ENCODE data around the gene CDKN2B-AS1. TPM values are rescaled to one million over a fixed set of nuclear protein-coding genes. Genes with fewer than 3 reads are reported as not detected.

CDKN2B-AS1 gene
- total RNA-seq, 2 donors from 2014 or later, result not detected

DNA sequence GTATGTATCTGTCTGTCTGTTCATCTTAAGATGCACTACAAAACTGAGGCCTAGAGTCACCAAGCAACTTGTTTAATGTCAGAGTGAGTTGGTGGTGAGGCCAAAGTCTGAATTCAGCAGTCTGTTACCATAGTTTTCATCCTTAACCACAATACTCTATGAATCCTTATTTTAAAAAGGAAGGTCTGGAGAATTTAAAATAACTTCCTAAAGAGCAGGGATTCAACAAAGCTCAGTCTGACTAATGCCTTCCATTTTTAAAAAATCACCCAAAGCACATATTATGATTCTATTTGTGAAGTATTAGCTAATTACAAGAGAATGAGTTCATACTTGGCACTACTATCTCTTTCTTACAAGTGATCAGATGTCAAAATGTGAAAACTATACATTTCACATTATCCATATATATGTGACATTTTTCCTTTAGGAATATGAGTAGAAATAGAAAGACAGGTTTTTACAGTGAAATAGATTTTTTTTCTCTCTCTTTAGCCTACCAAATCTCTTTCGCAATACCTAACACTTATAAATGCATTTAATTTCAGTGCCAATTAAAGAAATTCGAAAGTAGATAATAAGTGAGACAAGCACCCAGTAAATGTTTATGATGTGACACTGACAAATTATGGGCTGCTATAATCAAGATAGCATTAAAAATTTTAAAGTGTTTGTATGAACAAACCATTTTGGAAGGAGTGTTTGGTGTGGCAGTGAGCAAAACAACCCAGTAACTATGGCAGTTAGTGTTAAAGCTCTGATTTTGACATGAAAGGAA is 116.8 kb downstream of the CDKN2B-AS1 start:
- DNase-seq (ENCODE audit: low spot score), result no peak
- H3K27ac ChIP-seq, result no peak overlapping the region
- no peaks in the 10 kb centered on the region for H3K27me3 ChIP-seq
- TF ChIP-seq CTCF (IDR thresholded peaks at IDR 0.05), result no peak
- no peaks in the 10 kb centered on the region for H3K9me3 ChIP-seq
- H3K36me3 ChIP-seq, result no peaks in the 10 kb centered on the region
- no peak overlapping the region for H3K4me3 ChIP-seq
- H3K4me1 ChIP-seq, result no peaks in the 10 kb centered on the region

DNA sequence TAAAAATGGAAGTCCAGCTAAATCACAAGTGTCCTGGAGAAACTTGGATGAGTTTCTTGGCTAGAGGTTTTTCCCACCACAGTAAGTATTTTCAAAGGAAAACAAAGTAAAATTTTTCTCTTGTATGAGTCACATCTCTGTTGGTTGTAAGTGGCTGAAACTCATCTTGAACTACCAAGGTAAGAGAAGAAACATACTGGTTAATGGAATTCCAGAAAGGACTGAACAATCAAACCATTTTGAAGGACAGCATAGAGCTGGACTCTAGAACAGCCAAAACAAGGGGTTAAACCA is 117.3 kb downstream of the CDKN2B-AS1 start:
- Histone ChIP-seq H3K27ac (no peak overlapping the region), H3K27me3 (no peaks in the 10 kb centered on the region), H3K36me3 (no peaks in the 10 kb centered on the region), H3K4me3 (no peak overlapping the region), H3K9me3 (no peaks in the 10 kb centered on the region), H3K4me1 (no peaks in the 10 kb centered on the region)
- no peak for DNase-seq (ENCODE audit: low spot score)
- no peak for TF ChIP-seq CTCF (IDR thresholded peaks at IDR 0.05)

GRCh38 chr9:22112870-22113821 is 118.6 kb downstream of the CDKN2B-AS1 start:
- H3K36me3 ChIP-seq, result no peaks in the 10 kb centered on the region
- no peaks in the 10 kb centered on the region for H3K4me1 ChIP-seq
- TF ChIP-seq CTCF (IDR thresholded peaks at IDR 0.05), result no peak
- no peak for DNase-seq (ENCODE audit: low spot score)
- H3K27ac ChIP-seq, result no peak overlapping the region
- H3K9me3 ChIP-seq, result no peaks in the 10 kb centered on the region
- H3K27me3 ChIP-seq, result no peaks in the 10 kb centered on the region
- H3K4me3 ChIP-seq, result no peak overlapping the region

- Histone ChIP-seq H3K4me3 (no peak overlapping the region), H3K36me3 (no peaks in the 10 kb centered on the region), H3K27ac (no peak overlapping the region), H3K4me1 (no peaks in the 10 kb centered on the region), H3K27me3 (no peaks in the 10 kb centered on the region), H3K9me3 (no peaks in the 10 kb centered on the region)
- DNase-seq (ENCODE audit: low spot score), result no peak
- no peak for TF ChIP-seq CTCF (IDR thresholded peaks at IDR 0.05)
These were observed 120.4 kb downstream of the CDKN2B-AS1 start for GRCh38 chr9:22114956-22115355.

DNA sequence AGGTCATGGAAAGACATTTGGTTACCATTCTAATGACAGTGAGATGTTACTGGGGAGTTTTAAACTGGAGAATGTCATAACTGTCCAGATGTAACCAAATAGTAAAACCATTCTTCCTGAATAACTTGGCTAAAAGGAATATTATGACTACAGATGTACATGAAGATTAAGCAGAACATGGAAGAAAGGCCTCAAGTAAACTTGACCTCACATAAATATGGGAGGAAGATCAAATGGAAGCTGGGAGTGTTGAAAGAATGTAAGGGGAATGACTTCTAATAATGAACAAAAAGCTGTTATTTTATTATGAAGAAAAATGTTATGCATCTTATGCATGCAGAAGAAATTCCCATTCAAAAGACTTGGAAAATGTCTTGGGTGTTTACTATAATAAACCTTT is 122.2 kb downstream of the CDKN2B-AS1 start:
- H3K36me3 ChIP-seq, result no peaks in the 10 kb centered on the region
- H3K4me1 ChIP-seq, result no peaks in the 10 kb centered on the region
- DNase-seq (ENCODE audit: low spot score), result no peak
- H3K4me3 ChIP-seq, result no peak overlapping the region
- no peak for TF ChIP-seq CTCF (IDR thresholded peaks at IDR 0.05)
- no peaks in the 10 kb centered on the region for H3K27me3 ChIP-seq
- no peak overlapping the region for H3K27ac ChIP-seq
- H3K9me3 ChIP-seq, result no peaks in the 10 kb centered on the region

Measured in right atrium auricular region (tissue), 2 donors.